Activated naive CD8-positive, alpha-beta T cell treated with anti-CD3 and anti-CD28 coated beads, Interleukin-2, amount 50 U/mL, for 16 hours (primary cell): ENCODE results near the gene C3orf33.

Experiments used
- DNase-seq: peaks from one replicate; pipeline ENCODE4 v3.0.0-alpha.2; 2020; ENCODE audit warnings: low read depth, low spot score

C3orf33 gene

DNA sequence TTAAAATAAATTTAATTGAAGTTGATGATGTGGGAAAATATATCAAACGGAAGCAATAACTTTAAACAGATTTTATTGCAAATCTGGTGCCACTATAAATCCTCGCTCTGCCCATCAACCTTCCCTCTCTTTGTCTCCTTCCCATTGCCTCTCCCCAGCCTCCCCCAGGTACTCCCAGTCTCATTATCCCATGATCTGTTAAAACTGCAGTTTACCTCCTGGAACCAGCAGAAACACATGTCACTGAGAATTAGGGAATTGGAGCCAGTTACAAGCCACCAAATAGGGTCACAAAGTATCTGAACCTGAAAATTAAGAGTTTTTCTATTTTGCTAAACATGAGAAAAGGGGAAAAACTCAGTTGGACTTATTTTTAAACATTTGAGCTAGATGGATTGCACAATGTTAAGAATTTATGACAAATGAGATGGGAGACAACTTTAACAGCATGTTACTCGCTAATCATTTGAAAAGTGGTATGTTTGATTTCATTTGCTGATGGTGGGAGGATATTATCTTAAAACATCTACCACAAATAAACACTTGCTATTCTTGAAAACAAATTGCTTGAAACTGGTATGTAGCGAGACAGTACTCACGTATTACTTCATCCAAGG is 63.6 kb downstream of the C3orf33 start:
- no peak for DNase-seq

DNA sequence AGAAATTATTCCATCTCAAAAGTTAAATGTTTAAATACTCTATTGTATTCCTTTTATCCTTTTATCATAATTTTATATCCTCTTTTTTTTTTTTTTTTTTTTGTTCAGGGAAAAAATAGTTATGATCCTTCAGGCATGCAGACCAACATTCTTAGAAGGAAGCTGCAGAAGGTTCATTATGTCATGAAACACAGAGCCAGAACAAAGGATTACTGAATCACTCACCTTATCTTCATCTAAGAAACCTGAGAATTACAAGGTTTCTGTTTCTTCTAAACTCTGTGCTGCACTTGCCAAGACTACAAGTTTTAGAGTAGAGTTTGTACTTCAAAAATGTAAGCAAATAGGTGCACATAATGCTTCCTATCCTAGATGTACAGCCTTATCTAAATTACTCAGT is 64.5 kb downstream of the C3orf33 start:
- no peak for DNase-seq

DNA sequence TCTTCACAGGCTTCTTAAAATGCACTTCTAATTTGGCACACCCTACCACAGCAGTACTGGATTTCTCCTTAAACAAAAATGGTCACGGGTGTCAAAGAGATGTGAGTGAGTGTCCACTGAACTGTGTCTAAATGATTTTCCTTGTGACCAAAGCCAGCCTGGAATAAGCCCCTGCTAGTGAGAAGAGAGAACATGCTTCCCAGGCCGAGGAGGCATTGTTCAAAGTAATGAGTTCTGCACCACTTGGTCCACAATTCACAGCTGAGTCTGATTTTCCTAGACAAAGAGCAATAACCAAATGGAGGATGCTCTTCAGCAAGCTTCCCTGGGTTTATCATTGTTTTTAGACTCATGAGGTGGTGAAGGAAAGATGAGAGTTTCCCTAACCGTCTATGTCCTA is 65.0 kb downstream of the C3orf33 start:
- DNase-seq = no peak

DNA sequence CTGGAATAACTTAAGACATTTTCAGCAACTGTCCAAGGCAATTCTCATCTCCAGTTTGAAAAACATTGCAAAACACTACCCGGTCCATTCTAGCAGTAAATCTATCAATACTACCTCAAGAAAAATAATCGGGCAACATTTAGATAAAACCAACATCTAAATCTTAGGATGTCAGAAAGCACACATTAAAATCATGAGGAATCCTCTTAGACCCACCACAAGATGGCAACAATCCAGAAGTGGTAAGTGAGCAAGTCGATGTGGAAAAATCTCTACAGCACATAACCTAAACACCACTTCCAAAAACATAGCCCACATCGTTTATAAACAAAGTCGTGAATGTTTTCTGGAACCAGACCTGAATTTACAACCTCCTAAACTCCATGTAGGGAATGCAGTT is 66.9 kb downstream of the C3orf33 start:
- no peak for DNase-seq

DNA sequence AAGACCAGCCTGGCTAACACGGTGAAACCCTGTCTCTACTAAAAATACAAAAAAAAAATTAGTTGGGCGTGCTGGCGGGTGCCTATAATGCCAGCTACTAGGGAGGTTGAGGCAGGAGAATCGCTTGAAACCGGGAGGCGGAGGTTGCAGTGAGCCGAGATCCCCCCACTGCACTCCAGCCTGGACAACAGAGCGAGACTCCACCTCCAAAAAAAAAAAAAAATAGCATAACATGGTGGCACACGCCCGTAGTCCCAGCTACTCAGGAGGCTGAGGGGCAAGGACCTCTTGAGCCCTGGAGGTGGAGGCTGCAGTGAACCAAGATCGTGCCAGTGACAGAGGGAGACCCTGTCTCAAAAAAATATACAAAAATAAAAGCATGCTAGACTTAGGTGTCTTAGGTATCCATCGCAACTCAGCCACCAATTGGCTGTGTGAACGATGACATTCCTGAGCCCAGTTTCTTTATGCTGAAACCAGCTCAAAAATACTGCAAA is 67.5 kb downstream of the C3orf33 start:
- DNase-seq = no peak

DNA sequence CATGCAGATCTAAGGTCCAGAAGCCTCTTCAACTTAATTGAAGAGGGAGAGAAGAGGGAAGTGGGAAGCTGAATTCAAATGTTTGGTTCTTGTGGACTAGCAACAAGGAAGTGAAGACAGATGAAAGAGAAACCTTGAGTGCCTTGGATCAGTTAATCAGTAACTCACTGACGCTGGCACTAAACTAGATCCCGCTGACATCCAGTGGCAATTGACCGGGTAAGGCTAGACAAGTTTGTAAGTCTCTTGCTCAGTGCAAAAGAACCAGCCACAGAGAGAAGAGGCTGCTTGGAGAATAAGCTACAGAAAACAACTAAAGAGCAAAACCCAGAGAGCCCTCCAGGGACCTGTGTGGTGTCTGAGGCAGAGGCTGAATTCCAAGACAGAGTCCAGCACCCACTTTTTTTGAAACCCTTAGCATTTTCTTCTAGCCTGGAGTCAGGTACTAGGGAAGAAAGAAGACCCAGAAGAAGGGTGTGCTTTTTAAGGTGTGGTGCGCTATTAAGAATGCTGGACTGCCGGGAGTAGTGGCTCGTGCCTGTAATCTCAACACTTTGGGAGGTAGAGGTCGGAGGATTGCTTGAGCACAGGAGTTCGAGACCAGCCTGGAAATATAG is 68.1 kb downstream of the C3orf33 start:
- DNase-seq = no peak

DNA sequence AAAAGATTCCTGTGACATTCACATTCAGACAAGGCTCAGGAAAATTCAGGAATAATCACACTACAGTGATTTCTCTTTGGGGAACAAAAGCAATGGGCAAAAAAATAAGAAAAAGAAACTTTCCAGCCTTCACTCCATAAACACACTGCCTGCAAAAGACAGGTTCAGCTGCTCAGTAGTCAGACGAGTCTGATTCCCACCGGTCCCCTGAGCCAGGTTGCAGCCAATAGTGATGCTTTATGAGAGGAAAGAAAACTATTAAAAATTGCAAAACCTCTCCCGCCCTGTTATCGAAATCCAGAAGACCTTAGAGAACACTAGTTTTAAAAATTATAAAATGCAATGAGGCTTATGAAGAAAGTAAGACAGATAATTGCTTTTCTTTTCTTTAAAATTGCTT is 69.7 kb downstream of the C3orf33 start:
- no peak for DNase-seq

DNA sequence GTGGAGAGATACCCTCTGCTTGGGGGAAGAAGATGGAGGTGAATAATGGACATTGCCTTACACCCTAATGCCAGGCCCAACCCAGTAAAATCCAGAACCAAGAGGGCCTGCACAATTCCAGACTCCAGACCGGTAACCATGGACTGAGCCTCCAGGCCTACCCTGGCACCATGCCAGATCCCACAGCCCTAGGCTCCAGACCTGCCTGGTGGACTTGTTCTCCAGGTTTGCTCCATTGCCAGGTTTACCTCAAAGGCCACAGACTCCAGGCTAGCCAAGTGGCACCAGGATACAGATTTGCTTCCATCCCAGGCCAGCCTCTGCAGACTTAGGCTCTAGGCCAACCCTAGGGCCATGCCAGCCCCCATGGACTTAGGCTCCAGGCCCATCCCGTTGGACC is 75.2 kb downstream of the C3orf33 start:
- DNase-seq = no peak

DNA sequence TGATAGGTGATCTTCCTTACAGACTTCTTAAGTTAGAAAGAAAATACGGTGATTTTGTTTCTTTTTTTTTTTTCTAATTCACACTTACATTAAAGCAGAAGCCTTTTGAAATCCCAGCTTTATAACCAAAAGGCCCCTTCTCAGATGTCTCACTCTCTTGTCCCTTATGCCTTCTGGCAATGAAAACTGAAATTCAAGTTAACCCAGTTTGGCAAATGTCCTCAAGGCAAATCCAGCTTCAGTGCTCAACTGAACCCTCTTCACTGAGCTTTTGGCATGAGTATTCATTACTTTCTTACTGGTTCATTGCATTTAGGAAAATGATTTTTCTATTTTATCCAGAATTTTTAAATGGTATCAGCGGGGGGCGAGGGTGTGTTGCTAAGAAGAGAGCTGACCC is 78.2 kb downstream of the C3orf33 start:
- DNase-seq = no peak

DNA sequence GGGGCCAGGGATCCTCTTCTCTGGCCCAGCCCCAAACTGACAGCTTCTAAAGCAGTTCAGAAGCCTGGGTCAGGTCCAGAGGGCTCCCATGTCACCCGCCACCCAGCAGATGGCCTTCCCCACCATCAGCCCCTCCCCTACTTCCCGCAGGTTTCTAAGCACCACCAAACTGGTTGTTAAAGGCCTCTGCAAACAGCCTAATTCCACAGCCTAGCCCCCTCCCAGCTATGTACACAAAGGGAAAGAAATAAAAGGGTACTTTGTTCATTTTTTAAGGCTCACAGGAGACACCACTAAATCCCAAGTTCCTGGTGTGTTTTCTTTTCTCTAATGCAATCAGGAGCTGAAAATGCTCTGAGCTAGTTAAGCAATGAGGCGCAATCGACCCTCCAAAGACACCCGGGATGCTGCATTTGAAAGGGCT is 91.8 kb downstream of the C3orf33 start:
- DNase-seq = no peak
